ENCODE results near the gene LILRA5. TPM values are rescaled to one million over a fixed set of nuclear protein-coding genes. Genes with fewer than 3 reads are reported as not detected.

Gene LILRA5
- total RNA-seq, 1 experiment from 2014 or later: not detected

- DNase-seq (ENCODE audit: low read depth, low spot score) (no peak), ATAC-seq (no peak)
- no TSS peak for BruUV-seq (replicated peaks)
- no peaks in the 10 kb centered on the region for H3K79me2 ChIP-seq (ENCODE audit: insufficient read depth, low read length)
- RAD21 ChIA-PET (ENCODE audit: low non-redundant PET in 1 of 2, low total read pairs in 2 of 2, uncharacterized antibody in 2 of 2, unreplicated experiment in 2 of 2): no interaction called here
- H3K4me2 ChIP-seq (ENCODE audit: low read length): no peak overlapping the region
- no peaks in the 10 kb centered on the region; the same call in 1 of the 2 replicates for H3K27me3 ChIP-seq (ENCODE audit: insufficient read depth, low read length)
- no peak overlapping the region for H3K9ac ChIP-seq (ENCODE audit: low read length)
- H4K20me1 ChIP-seq (ENCODE audit: insufficient read depth): no peaks in the 10 kb centered on the region
- H3K36me3 ChIP-seq (ENCODE audit: control insufficient read depth in 1 of 2, insufficient read depth in 2 of 2, low read length in 2 of 2): no peaks in the 10 kb centered on the region
- H3K27ac ChIP-seq (ENCODE audit: low read depth, low read length): no peak overlapping the region
- no peak overlapping the region for H2AFZ ChIP-seq (ENCODE audit: low read depth, low read length, poor library complexity, severe bottlenecking)
- POLR2A ChIA-PET: no interaction called here
- no peak for TF ChIP-seq TCF7L2 (IDR thresholded peaks at IDR 0.05; ENCODE audit: borderline replicate concordance, extremely low read depth, insufficient read depth, insufficient read length)
- TF ChIP-seq CEBPB (IDR thresholded peaks at IDR 0.05; ENCODE audit: low read depth): no peak
- no peak for TF ChIP-seq FOSL1 (IDR thresholded peaks at IDR 0.05; ENCODE audit: low read depth)
- TF ChIP-seq RAD21 (IDR thresholded peaks at IDR 0.05; ENCODE audit: low read depth): no peak
- TF ChIP-seq MAX (IDR thresholded peaks at IDR 0.05): no peak
- TF ChIP-seq ATF3 (IDR thresholded peaks at IDR 0.05): no peak
- no peak for TF ChIP-seq YY1 (IDR thresholded peaks at IDR 0.05; ENCODE audit: extremely low read depth, insufficient replicate concordance, low read depth, low read length)
- TF ChIP-seq EZH2phosphoT487 (IDR thresholded peaks at IDR 0.05; ENCODE audit: borderline replicate concordance): no peak
- TF ChIP-seq EZH2 (IDR thresholded peaks at IDR 0.05): no peak
- no peak for TF ChIP-seq ELF1 (IDR thresholded peaks at IDR 0.05; ENCODE audit: borderline replicate concordance, low read depth)
- TF ChIP-seq ZFX (IDR thresholded peaks at IDR 0.05): no peak
- TF ChIP-seq POLR2AphosphoS5 (IDR thresholded peaks at IDR 0.05; ENCODE audit: low read depth, low read length): no peak
- intact Hi-C loops (cut with micrococcal nuclease): no loop called here
- no peak overlapping the region for H3K4me3 ChIP-seq (replicated peaks in 1 of 2; ENCODE audit: low read depth in 1 of 2, low read length in 2 of 2)
- no peaks in the 10 kb centered on the region for H3K9me3 ChIP-seq (ENCODE audit: control insufficient read depth in 1 of 2, insufficient read depth in 1 of 2, low read depth in 1 of 2, low read length in 2 of 2)
- no peaks in the 10 kb centered on the region for H3K9me2 ChIP-seq (ENCODE audit: insufficient read depth)
- CTCF ChIA-PET: no interaction called here
- no peaks in the 10 kb centered on the region for H3K4me1 ChIP-seq (ENCODE audit: control insufficient read depth in 1 of 2, insufficient read depth in 2 of 2, low read length in 2 of 2)
These were observed 2.4 kb downstream of the LILRA5 start for GRCh38 chr19:54310543-54310942.

- intact Hi-C loops (cut with micrococcal nuclease): no loop called here
These were observed 3.2 kb downstream of the LILRA5 start for GRCh38 chr19:54309811-54310210.

More at GRCh38 chr19:54309811-54310210, 3.2 kb downstream of the LILRA5 start:
- Histone ChIP-seq H3K4me1 (ENCODE audit: control insufficient read depth in 1 of 2, insufficient read depth in 2 of 2, low read length in 2 of 2) (no peaks in the 10 kb centered on the region), H3K4me3 (replicated peaks in 1 of 2; ENCODE audit: low read depth in 1 of 2, low read length in 2 of 2) (no peak overlapping the region), H3K9ac (ENCODE audit: low read length) (no peak overlapping the region), H3K79me2 (ENCODE audit: insufficient read depth, low read length) (no peaks in the 10 kb centered on the region), H3K27me3 (ENCODE audit: insufficient read depth, low read length) (peaks cover 5% of the 10 kb centered on the region; the same call in 1 of the 2 replicates), H3K36me3 (ENCODE audit: control insufficient read depth in 1 of 2, insufficient read depth in 2 of 2, low read length in 2 of 2) (no peaks in the 10 kb centered on the region), H3K9me3 (ENCODE audit: control insufficient read depth in 1 of 2, insufficient read depth in 1 of 2, low read depth in 1 of 2, low read length in 2 of 2) (no peaks in the 10 kb centered on the region), H3K4me2 (ENCODE audit: low read length) (no peak overlapping the region), H2AFZ (ENCODE audit: low read depth, low read length, poor library complexity, severe bottlenecking) (no peak overlapping the region), H4K20me1 (ENCODE audit: insufficient read depth) (no peaks in the 10 kb centered on the region), H3K27ac (ENCODE audit: low read depth, low read length) (no peak overlapping the region), H3K9me2 (ENCODE audit: insufficient read depth) (no peaks in the 10 kb centered on the region)
- ChIA-PET POLR2A (no interaction called here), CTCF (no interaction called here), RAD21 (ENCODE audit: low non-redundant PET in 1 of 2, low total read pairs in 2 of 2, uncharacterized antibody in 2 of 2, unreplicated experiment in 2 of 2) (no interaction called here)
- BruUV-seq (replicated peaks): no TSS peak
- DNase-seq (ENCODE audit: low read depth, low spot score) (no peak), ATAC-seq (no peak; the same call in 1 of the 2 replicates)
- TF ChIP-seq ATF3 (IDR thresholded peaks at IDR 0.05): no peak
- TF ChIP-seq JUND (IDR thresholded peaks at IDR 0.05): no peak
